Parathyroid adenoma (tissue), 2 donors: ENCODE data around the gene SERPINE3.

Experiments
- H2AFZ ChIP-seq: fragments of 300-600 bp; sonication (generic); one replicate; pipeline ENCODE4 v1.7.0; 2017; ENCODE audit warnings: antibody characterized with exemption, mild to moderate bottlenecking
- H3K27ac ChIP-seq: fragments of 300-600 bp; sonication (generic); one replicate; pipeline ENCODE4 v1.7.0; 2017
- H3K27me3 ChIP-seq: fragments of 300-600 bp; sonication (generic); one replicate; pipeline ENCODE4 v1.7.0; 2017; ENCODE audit warnings: low read length; ENCODE audit not compliant: control insufficient read depth, insufficient read depth
- H3K36me3 ChIP-seq: fragments of 300-600 bp; sonication (generic); one replicate; pipeline ENCODE4 v1.7.0; 2017; ENCODE audit warnings: low read length; ENCODE audit not compliant: control insufficient read depth, insufficient read depth
- H3K4me1 ChIP-seq: fragments of 300-600 bp; sonication (generic); one replicate; pipeline ENCODE4 v1.7.0; 2017; ENCODE audit warnings: control low read depth
- H3K4me2 ChIP-seq: fragments of 300-600 bp; sonication (generic); one replicate; pipeline ENCODE4 v1.7.0; 2017; ENCODE audit warnings: low read length
- H3K4me3 ChIP-seq: fragments of 300-600 bp; sonication (generic); one replicate; pipeline ENCODE4 v1.7.0; 2017; ENCODE audit warnings: low read depth, low read length
- H3K79me2 ChIP-seq: fragments of 300-600 bp; sonication (generic); one replicate; pipeline ENCODE4 v1.7.0; 2017; ENCODE audit warnings: control low read depth
- H3K9ac ChIP-seq: fragments of 300-600 bp; sonication (generic); one replicate; pipeline ENCODE4 v1.7.0; 2017; ENCODE audit warnings: mild to moderate bottlenecking
- H3K9me3 ChIP-seq: fragments of 300-600 bp; sonication (generic); one replicate; pipeline ENCODE4 v1.7.0; 2017; ENCODE audit warnings: low read length; ENCODE audit not compliant: control insufficient read depth
- CTCF ChIP-seq: fragments of 300-600 bp; sonication (generic); IDR thresholded peaks from one replicate; pipeline ENCODE4 v1.7.0; 2017; ENCODE audit warnings: antibody characterized with exemption, mild to moderate bottlenecking
- donor health status: primary hyperparathyroidism.

SERPINE3 gene

GRCh38 chr13:51363625-51364024 lies 24.1 kb downstream of the SERPINE3 start:
- no peak overlapping the region for H3K9ac ChIP-seq
- no peak overlapping the region for H3K4me3 ChIP-seq
- no peaks in the 10 kb centered on the region for H3K27me3 ChIP-seq
- H3K4me1 ChIP-seq: no peaks in the 10 kb centered on the region
- H3K27ac ChIP-seq: no peak overlapping the region
- no peaks in the 10 kb centered on the region for H3K9me3 ChIP-seq
- no peak overlapping the region for H3K4me2 ChIP-seq
- H3K36me3 ChIP-seq: no peaks in the 10 kb centered on the region
- no peak for TF ChIP-seq CTCF
- no peaks in the 10 kb centered on the region for H3K79me2 ChIP-seq
- H2AFZ ChIP-seq: no peak overlapping the region

GRCh38 chr13:51364404-51365008 lies 25.0 kb downstream of the SERPINE3 start:
- H3K27me3 ChIP-seq: no peaks in the 10 kb centered on the region
- H2AFZ ChIP-seq: no peak overlapping the region
- H3K4me1 ChIP-seq: no peaks in the 10 kb centered on the region
- no peaks in the 10 kb centered on the region for H3K36me3 ChIP-seq
- no peaks in the 10 kb centered on the region for H3K9me3 ChIP-seq
- no peak overlapping the region for H3K4me2 ChIP-seq
- no peak overlapping the region for H3K27ac ChIP-seq
- no peaks in the 10 kb centered on the region for H3K79me2 ChIP-seq
- no peak for TF ChIP-seq CTCF
- H3K4me3 ChIP-seq: no peak overlapping the region
- H3K9ac ChIP-seq: no peak overlapping the region

GRCh38 chr13:51370116-51370515 lies 30.6 kb downstream of the SERPINE3 start:
- Histone ChIP-seq H2AFZ (no peak overlapping the region), H3K4me3 (no peak overlapping the region), H3K27ac (no peak overlapping the region), H3K36me3 (no peaks in the 10 kb centered on the region), H3K27me3 (no peaks in the 10 kb centered on the region), H3K79me2 (no peaks in the 10 kb centered on the region), H3K9me3 (no peaks in the 10 kb centered on the region), H3K4me2 (no peak overlapping the region), H3K4me1 (peaks cover 6% of the 10 kb centered on the region), H3K9ac (no peak overlapping the region)
- no peak for TF ChIP-seq CTCF

GRCh38 chr13:51370811-51371210 lies 31.3 kb downstream of the SERPINE3 start:
- no peak overlapping the region for H3K27ac ChIP-seq
- no peaks in the 10 kb centered on the region for H3K27me3 ChIP-seq
- H3K4me2 ChIP-seq: no peak overlapping the region
- H3K9ac ChIP-seq: no peak overlapping the region
- no peak for TF ChIP-seq CTCF
- no peak overlapping the region for H2AFZ ChIP-seq
- no peaks in the 10 kb centered on the region for H3K36me3 ChIP-seq
- H3K79me2 ChIP-seq: no peaks in the 10 kb centered on the region
- peaks cover 6% of the 10 kb centered on the region for H3K4me1 ChIP-seq
- no peak overlapping the region for H3K4me3 ChIP-seq
- H3K9me3 ChIP-seq: no peaks in the 10 kb centered on the region

- Histone ChIP-seq H3K9ac (no peak overlapping the region), H2AFZ (no peak overlapping the region), H3K79me2 (no peaks in the 10 kb centered on the region), H3K4me3 (no peak overlapping the region), H3K4me1 (peaks cover 6% of the 10 kb centered on the region), H3K9me3 (no peaks in the 10 kb centered on the region), H3K4me2 (no peak overlapping the region), H3K27ac (no peak overlapping the region), H3K36me3 (no peaks in the 10 kb centered on the region), H3K27me3 (no peaks in the 10 kb centered on the region)
- no peak for TF ChIP-seq CTCF
These were observed 32.4 kb downstream of the SERPINE3 start for GRCh38 chr13:51371768-51372399.
